ENCODE measurements around the gene VEZT. TPM values are rescaled to one million over a fixed set of nuclear protein-coding genes. Genes with fewer than 3 reads are reported as not detected.

VEZT gene
- total RNA-seq, 2 experiments from 2014 or later: 52.6 to 57.2 TPM

DNA sequence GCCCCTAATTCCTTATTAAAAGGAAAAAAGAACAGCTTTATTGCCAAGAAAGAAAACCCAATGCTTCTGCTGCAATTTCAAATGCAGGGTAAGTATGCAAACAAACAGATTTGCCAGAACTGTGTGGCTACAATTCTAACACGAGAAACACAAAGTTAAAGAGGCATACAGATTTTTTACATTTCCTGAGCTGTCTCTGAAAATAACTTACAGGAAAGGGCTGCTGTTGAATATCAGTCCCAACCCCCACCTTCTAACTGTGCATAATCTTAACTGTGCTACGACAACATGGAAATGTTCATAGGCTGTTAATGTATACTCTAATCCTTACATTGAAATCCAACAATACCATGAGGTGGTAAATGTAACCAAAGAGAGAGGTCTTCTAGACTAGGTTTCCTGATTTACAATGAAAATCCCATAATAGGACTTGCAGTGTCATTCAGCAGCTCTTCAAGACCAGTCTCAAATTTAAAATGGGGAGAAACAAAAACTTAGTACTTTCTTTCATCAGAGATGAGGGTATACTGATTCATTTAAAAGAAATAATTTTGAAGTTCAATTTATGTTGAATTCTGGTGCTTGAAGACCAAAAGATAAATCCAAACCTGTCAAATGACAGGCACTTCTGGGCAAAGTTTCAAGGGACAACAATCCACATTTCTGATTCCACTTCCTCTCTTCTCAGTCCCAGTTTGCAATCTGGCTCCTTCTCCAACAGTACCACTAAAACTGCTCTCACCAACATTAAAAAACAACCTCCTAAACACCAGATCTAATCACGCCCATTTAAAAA is 14.7 kb upstream of the VEZT start:
- H3K4me1 Mint-ChIP-seq (ENCODE audit: low read depth): peaks cover 18% of the 10 kb centered on the region
- H3K27ac ChIP-seq (ENCODE audit: low read depth in 1 of 2, low read length in 2 of 2): no peak overlapping the region

DNA sequence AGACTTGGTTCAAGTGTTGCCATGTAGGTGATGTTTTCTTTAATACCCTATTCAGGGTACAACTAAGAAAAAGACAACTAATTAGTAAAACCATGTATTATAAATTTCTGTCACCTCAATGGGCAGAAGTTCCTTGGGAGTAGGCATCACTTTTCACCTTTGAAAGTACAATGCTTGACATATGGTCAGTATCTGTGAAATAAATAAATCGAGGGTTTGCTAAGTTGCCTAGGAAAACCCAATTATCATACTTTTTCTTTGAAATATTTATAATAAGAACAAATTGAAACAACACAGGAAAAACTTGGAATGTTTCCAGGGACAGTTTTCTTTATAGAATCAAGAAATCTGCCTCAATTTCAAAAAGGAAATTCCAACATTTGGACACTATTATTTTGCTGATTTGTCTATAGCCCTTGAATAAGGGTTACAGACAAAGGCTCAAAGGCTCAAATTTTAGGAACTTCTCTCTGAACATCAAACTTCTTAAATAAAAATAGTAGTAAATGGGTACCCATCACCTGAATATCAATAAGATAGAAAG is 14.0 kb upstream of the VEZT start:
- Histone ChIP-seq H3K27me3 (ENCODE audit: control insufficient read depth in 1 of 2, insufficient read depth in 2 of 2, low read length in 2 of 2) (no peaks in the 10 kb centered on the region), H3K27ac (ENCODE audit: low read depth in 1 of 2, low read length in 2 of 2) (no peak overlapping the region), H3K36me3 (ENCODE audit: insufficient read depth, low read length) (no peaks in the 10 kb centered on the region), H3K4me3 (ENCODE audit: low read length) (no peak overlapping the region), H3K9me3 (ENCODE audit: control insufficient read depth in 1 of 2, insufficient read depth in 1 of 2, low read length in 2 of 2) (no peaks in the 10 kb centered on the region), H3K4me1 (ENCODE audit: insufficient read depth, low read length) (no peaks in the 10 kb centered on the region)
- DNase-seq (no peak), ATAC-seq (ENCODE audit: poor library complexity) (no peak)
- no peaks in the 10 kb centered on the region for H3K9me3 Mint-ChIP-seq
- no peak overlapping the region for H3K4me3 Mint-ChIP-seq
- H3K27ac Mint-ChIP-seq: no peak overlapping the region
- POLR2A ChIA-PET: no interaction called here
- no peaks in the 10 kb centered on the region for H3K36me3 Mint-ChIP-seq (ENCODE audit: low read depth)
- intact Hi-C loops (cut with DNase I, micrococcal nuclease): no loop called here
- H3K4me1 Mint-ChIP-seq (ENCODE audit: low read depth): peaks cover 18% of the 10 kb centered on the region
- TF ChIP-seq, protein P1, sequence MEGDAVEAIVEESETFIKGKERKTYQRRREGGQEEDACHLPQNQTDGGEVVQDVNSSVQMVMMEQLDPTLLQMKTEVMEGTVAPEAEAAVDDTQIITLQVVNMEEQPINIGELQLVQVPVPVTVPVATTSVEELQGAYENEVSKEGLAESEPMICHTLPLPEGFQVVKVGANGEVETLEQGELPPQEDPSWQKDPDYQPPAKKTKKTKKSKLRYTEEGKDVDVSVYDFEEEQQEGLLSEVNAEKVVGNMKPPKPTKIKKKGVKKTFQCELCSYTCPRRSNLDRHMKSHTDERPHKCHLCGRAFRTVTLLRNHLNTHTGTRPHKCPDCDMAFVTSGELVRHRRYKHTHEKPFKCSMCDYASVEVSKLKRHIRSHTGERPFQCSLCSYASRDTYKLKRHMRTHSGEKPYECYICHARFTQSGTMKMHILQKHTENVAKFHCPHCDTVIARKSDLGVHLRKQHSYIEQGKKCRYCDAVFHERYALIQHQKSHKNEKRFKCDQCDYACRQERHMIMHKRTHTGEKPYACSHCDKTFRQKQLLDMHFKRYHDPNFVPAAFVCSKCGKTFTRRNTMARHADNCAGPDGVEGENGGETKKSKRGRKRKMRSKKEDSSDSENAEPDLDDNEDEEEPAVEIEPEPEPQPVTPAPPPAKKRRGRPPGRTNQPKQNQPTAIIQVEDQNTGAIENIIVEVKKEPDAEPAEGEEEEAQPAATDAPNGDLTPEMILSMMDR (IDR thresholded peaks at IDR 0.05): no peak
- H3K27me3 Mint-ChIP-seq: no peaks in the 10 kb centered on the region
- CTCF ChIA-PET: no interaction called here

More for the DNA sequence above, 14.7 kb upstream of the VEZT start:
- Mint-ChIP-seq H3K4me3 (no peak overlapping the region), H3K36me3 (ENCODE audit: low read depth) (no peaks in the 10 kb centered on the region), H3K27me3 (no peaks in the 10 kb centered on the region), H3K27ac (no peak overlapping the region), H3K9me3 (no peaks in the 10 kb centered on the region)
- Histone ChIP-seq H3K4me3 (ENCODE audit: low read length) (no peak overlapping the region), H3K9me3 (ENCODE audit: control insufficient read depth in 1 of 2, insufficient read depth in 1 of 2, low read length in 2 of 2) (no peaks in the 10 kb centered on the region), H3K4me1 (ENCODE audit: insufficient read depth, low read length) (no peaks in the 10 kb centered on the region), H3K27me3 (ENCODE audit: control insufficient read depth in 1 of 2, insufficient read depth in 2 of 2, low read length in 2 of 2) (no peaks in the 10 kb centered on the region), H3K36me3 (ENCODE audit: insufficient read depth, low read length) (no peaks in the 10 kb centered on the region)
- TF ChIP-seq, protein P1 (IDR thresholded peaks at IDR 0.05): no peak
- ChIA-PET CTCF (no interaction called here), POLR2A (no interaction called here)
- ATAC-seq (ENCODE audit: poor library complexity): no peak
- intact Hi-C loops (cut with DNase I, micrococcal nuclease): no loop called here
- DNase-seq: no peak

DNA sequence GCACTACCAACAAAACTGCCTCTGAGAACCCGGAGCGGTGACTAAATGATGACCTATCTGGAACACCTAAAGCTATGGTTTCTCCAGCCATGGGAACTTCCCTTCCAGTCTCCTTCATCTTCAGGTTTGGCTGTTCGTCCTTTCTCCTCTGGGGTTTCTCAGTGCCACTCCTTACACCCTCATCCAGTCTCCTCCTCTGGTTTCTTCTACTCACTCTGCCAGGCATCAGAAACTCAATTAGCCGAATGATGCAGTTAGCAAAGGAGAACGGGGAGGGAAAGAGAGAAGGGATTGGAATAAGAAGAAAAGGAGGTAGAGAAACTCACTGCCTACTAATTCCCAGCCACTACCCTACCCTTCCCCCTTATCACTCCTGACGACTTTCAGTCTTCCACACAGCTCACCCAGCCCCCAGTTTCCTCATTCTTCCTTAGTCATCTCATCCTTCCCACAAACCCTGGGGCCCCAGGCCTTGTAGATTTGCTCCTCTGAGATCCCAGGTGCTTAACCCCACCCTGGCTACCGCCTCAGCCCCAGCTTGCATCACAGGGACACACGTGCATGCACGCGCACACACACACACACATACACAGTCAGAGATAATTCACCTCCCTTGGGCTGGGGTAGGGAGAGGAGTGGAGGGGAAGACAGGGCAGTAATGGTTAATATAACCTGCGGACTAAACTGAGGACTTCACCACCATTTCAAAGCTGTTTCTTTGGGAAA is 13.3 kb upstream of the VEZT start:
- TF ChIP-seq, protein P1 (IDR thresholded peaks at IDR 0.05): no peak
- ATAC-seq (ENCODE audit: poor library complexity) (no peak), DNase-seq (peak in 2 of 14 experiments; percentile 8 to 19)
- POLR2A ChIA-PET: no interaction called here
- Mint-ChIP-seq H3K4me3 (no peak overlapping the region), H3K27me3 (no peaks in the 10 kb centered on the region), H3K36me3 (ENCODE audit: low read depth) (no peaks in the 10 kb centered on the region), H3K9me3 (no peaks in the 10 kb centered on the region), H3K4me1 (ENCODE audit: low read depth) (peaks cover 18% of the 10 kb centered on the region), H3K27ac (no peak overlapping the region)
- CTCF ChIA-PET: no interaction called here
- intact Hi-C loops (cut with DNase I, micrococcal nuclease): no loop called here
- Histone ChIP-seq H3K27ac (ENCODE audit: low read depth in 1 of 2, low read length in 2 of 2) (no peak overlapping the region), H3K27me3 (ENCODE audit: control insufficient read depth in 1 of 2, insufficient read depth in 2 of 2, low read length in 2 of 2) (no peaks in the 10 kb centered on the region), H3K4me3 (ENCODE audit: low read length) (no peak overlapping the region), H3K36me3 (ENCODE audit: insufficient read depth, low read length) (no peaks in the 10 kb centered on the region), H3K9me3 (ENCODE audit: control insufficient read depth in 1 of 2, insufficient read depth in 1 of 2, low read length in 2 of 2) (no peaks in the 10 kb centered on the region), H3K4me1 (ENCODE audit: insufficient read depth, low read length) (no peaks in the 10 kb centered on the region)

Measured in CD4-positive, alpha-beta T cell (primary cell).